Renal pelvis (tissue), 12 donors: ENCODE data around the gene TF. TPM values are rescaled to one million over a fixed set of nuclear protein-coding genes. Genes with fewer than 3 reads are reported as not detected.
"Not testable (repeated sequence)": the region's sequence is repeated elsewhere in the genome, so short reads cannot be mapped to it uniquely, and the experiment has no call there.

Source experiments
- DNase-seq: peaks from one replicate; pipeline ENCODE4 v3.0.0-alpha.2; 2013
- long read RNA-seq, 16 experiments: transcript quantifications; one replicate each; lab custom pipeline, GENCODE V29; 2026
- polyA plus RNA-seq, 3 donors: library from polyadenylated mRNA; unstranded; fragments of 120-200 nt; gene quantifications; one replicate each; pipeline ENCODE4 v1.2.1, GENCODE V29; 2013; ENCODE audit not compliant: insufficient read length in 3 of 3

Gene TF
- polyA plus RNA-seq, result 1 to 10 TPM; 5.8 to 7.9 (median 7.0) TPM
- long read RNA-seq, donor 1, result 0 reads
- long read RNA-seq, donor 2, result 0 reads
- long read RNA-seq, donor 3, result 0 reads
- long read RNA-seq, donor 4, result 0 reads
- long read RNA-seq, donor 5, full-length matches to known transcripts, result 1 of 1 reads
- long read RNA-seq, donor 5, partial matches to known transcripts, result 0 of 1 reads
- long read RNA-seq, donor 5, other reads (novel, unspliced or antisense), result 0 of 1 reads
- long read RNA-seq, donor 6, result 0 reads
- long read RNA-seq, donor 7, result 0 reads
- long read RNA-seq, donor 8, full-length matches to known transcripts, result 1 of 1 reads
- long read RNA-seq, donor 8, partial matches to known transcripts, result 0 of 1 reads
- long read RNA-seq, donor 8, other reads (novel, unspliced or antisense), result 0 of 1 reads
- long read RNA-seq, donor 9, full-length matches to known transcripts, result 1 of 1 reads
- long read RNA-seq, donor 9, partial matches to known transcripts, result 0 of 1 reads
- long read RNA-seq, donor 9, other reads (novel, unspliced or antisense), result 0 of 1 reads
- long read RNA-seq, donor 10, result 0 reads
- long read RNA-seq, donor 11, result 0 reads
- long read RNA-seq, donor 12, result 0 reads
- long read RNA-seq, donor 13, result 0 reads
- long read RNA-seq, donor 14, result 0 reads
- long read RNA-seq, donor 15, full-length matches to known transcripts, result 1 of 1 reads
- long read RNA-seq, donor 15, partial matches to known transcripts, result 0 of 1 reads
- long read RNA-seq, donor 15, other reads (novel, unspliced or antisense), result 0 of 1 reads
- long read RNA-seq, donor 16, result 0 reads

DNA sequence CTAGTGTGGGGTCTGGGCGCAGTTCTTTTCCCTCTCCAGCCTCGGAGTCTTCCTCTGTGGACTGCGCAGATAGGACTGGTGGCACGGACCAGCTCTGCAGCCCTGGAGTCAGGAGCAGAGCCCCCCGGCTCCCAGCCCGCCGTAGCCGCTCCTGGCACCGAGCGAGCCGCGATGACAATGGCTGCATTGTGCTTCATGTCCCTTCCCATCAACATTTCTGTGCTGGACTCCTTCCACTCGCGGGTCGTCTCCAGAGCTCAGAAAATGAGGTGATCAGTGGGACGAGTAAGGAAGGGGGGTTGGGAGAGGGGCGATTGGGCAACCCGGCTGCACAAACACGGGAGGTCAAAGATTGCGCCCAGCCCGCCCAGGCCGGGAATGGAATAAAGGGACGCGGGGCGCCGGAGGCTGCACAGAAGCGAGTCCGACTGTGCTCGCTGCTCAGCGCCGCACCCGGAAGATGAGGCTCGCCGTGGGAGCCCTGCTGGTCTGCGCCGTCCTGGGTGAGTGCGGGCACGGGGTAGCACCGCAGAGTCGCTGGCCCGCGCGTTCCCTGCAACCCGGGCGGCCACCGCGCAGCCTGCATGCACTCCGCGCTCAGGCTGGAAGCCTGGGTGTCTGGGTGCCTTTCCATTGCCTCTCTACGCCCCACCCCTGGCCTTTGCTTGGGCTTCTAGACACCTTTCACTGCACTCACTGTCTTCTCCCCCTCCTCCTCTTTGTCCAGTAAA, at the start of gene TF:
TF (plus strand) TSS at position 413 of the 731 bp plus-strand sequence; CDS start at position 461, 48 bp downstream.
- peak; percentile 10 for DNase-seq

GRCh38 chr3:133697960-133698359, 48.2 kb upstream of the TF start:
- no peak for DNase-seq

DNA sequence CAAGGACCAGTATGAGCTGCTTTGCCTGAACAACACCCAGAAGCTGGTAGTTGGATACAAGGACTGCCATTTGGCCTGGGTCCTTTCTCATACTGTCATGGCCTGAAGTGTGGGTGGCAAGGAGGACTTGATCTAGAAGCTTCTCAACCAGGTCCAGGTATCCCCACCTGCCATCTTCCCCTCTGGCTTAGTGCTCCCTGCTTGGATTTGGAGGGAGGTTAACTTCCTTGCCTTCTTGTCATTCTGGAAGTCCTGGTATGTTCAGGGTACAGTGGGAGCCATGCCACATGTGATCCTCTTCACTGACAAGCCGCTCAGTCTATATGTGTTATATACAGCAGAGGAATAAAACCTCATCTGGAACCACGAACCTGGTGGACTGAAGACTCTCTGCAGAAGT, 46.7 kb upstream of the TF start:
- no peak for DNase-seq

DNA sequence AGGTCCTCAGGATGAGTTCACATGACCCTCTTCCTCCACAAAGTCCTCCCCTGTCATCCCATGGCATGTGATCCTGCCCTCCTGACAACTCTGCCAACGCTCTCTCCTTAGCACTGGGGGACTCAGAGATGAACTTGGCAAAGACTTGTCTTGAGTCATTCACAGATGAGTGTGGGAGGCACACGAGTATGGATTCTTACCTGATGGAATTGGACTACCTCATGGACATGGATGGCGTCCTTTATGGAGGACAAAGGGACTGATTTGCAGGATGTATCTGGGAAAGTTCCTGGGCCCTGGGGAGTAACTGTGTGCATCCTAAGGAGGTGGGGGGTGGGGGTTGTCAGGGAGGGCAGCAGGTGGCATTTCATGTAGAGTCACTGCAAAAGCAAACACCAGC, 46.3 kb upstream of the TF start:
- DNase-seq, result no peak

DNA sequence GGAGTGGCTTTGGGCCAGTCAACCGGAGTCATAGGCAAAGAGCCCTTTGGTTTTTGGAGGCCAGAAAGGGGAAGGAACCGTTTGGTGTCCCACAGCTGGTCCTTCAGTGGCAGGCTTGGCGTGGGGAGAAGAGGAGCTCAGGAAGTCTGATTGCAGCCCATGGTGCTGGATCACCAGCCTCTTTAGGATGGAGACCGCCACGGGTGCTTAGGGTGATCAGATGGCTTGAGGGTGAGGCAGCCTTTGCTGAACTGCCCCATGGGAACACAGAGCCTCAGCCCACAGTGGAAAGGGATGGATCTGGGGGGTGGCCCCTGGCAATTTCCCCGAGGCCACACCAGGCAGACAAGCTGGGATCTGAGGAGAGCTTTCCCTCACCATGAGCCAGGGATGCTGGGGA, 45.8 kb upstream of the TF start:
- no peak for DNase-seq

GRCh38 chr3:133701435-133702358, 44.5 kb upstream of the TF start:
- DNase-seq, result no peak

DNA sequence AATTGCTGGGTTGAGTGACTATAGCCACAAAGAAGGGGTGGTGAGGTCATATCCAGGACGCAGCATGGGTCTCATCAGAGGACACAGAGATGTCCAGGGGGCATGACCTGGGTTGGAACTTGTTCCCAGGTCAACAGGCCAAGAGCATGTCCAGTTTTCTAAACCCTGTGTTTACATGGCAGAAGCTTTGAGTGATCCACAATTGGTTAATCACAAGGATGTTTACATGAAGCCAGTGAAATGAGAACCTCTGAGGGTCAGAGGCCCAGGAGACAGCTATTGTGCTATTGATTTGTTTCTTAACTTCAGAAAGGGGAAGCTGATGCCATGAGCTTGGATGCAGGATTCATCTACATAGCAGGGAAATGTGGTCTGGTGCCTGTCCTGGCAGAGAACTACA, 42.3 kb upstream of the TF start:
- DNase-seq, result no peak

GRCh38 chr3:133706033-133706432, 40.2 kb upstream of the TF start:
- no peak for DNase-seq

DNA sequence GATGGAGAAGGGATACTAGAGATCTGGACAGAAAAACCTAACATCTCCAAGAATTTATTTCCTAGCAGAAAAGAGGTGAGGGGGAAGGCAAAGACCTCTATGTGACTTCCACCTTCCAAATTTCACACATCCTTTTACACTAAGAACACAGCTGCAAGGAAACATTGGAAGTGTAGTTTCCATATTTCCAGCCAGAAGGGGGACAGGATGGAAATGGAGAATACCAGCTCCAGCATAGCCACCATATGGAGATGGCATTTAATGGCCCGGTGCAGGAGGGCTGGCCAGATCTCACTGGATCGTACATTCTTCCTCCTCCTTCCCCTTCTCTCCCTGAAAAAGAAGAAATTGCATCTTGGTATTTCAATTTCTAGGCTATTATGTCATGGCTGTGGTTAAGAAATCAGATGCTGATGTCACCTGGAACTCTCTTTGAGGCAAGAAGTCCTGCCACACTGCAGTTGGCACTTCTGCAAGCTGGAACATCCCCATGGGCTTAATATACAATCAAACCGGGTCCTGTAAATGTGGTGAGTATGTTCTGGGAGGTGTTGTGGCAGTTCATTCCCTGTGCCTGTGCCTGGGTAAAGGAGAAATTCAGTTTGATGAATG, 36.9 kb upstream of the TF start:
- no peak for DNase-seq

GRCh38 chr3:133711013-133711412, 35.2 kb upstream of the TF start:
- DNase-seq, result no peak

DNA sequence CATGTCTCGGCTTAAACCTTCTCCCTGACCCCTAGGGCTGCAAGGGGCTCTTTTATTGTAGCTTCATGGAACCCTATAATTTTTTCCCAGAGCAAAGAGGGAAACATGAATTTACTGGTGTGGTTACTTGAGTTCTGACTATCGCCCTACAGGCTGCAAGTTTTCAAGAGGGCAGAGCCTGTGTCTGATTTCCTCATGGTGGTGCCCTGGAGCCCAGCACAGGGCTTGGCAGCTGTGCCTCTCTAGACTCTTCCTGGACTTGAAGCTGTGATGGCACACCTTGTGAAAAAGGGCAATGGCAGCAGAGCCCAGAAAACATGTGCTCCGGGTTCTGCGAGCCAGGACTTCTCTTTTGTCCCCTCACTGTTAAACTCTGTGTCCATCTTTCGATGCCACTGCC, 34.2 kb upstream of the TF start:
- no peak for DNase-seq

- no peak for DNase-seq
Measured at GRCh38 chr3:133713347-133713746, 32.8 kb upstream of the TF start.

GRCh38 chr3:133717424-133717823, 28.8 kb upstream of the TF start:
- no peak for DNase-seq

DNA sequence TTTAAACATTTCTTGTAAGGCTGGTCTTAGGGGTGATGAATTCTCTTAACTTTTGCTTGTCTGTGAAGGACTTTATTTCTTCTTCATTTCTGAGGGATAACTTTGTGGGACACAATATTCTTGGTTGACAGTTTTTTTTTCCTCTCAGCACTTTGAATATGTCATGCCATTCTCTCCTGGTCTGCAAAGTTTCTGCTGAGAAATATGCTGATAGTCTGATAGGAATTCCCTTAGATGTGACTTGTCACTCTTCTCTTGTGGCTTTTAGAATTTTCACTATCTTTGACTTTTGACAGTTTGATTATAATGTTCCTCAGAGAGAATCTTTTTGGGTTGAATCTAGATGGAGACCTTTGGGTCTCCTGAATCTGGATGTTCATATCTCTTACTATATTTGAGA, 23.3 kb upstream of the TF start:
- no peak for DNase-seq

GRCh38 chr3:133730993-133731392, 15.2 kb upstream of the TF start:
- DNase-seq, result no peak

DNA sequence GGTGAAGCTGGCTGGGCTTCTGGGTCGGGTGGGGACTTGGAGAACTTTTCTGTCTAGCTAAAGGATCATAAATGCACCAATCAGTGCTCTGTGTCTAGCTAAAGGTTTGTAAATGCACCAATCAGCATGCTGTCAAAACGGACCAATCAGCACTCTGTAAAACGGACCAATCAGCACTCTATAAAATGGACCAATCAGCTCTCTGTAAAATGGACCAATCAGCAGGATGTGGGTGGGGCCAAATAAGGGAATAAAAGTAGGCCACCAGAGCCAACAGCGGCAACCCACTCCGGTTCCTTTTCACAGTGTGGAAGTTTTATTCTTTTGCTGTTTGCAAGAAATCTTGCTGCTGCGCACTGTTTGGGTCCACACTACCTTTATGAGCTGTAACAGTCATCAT, 14.0 kb upstream of the TF start:
- not testable (repeated sequence) for DNase-seq

DNA sequence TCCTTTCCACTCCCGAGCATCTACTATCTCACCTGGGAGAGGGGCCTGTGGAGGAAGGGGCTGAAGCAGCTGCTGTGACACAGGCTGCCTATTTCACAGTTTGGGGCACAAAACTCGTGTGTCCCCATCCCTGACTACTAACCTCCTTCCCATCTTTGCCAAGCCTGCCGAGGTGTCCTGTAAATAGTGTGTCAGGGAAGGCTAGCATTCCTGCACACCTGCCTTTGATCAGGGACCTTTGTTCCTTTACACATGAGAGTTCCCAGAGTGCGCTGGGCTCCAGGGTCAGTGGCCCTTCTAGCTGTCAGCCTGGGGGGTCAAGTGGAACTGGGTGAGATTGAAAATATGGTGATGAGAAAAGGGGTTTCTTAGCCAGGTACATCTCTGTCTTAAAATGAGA, 13.0 kb upstream of the TF start:
- no peak for DNase-seq

GRCh38 chr3:133734305-133734704, 11.9 kb upstream of the TF start:
- DNase-seq, result no peak

GRCh38 chr3:133742351-133743091, 3.7 kb upstream of the TF start:
- DNase-seq, result peak; percentile 27

- DNase-seq, result no peak
Measured at GRCh38 chr3:133744241-133744640, 2.0 kb upstream of the TF start.
